T follicular helper cell (primary cell): ENCODE data around the gene SFXN5.

Experiments used
- DNase-seq: peaks from one replicate; pipeline ENCODE4 v3.0.0-alpha.2; 2020; ENCODE audit warnings: low read depth

Gene SFXN5

DNA sequence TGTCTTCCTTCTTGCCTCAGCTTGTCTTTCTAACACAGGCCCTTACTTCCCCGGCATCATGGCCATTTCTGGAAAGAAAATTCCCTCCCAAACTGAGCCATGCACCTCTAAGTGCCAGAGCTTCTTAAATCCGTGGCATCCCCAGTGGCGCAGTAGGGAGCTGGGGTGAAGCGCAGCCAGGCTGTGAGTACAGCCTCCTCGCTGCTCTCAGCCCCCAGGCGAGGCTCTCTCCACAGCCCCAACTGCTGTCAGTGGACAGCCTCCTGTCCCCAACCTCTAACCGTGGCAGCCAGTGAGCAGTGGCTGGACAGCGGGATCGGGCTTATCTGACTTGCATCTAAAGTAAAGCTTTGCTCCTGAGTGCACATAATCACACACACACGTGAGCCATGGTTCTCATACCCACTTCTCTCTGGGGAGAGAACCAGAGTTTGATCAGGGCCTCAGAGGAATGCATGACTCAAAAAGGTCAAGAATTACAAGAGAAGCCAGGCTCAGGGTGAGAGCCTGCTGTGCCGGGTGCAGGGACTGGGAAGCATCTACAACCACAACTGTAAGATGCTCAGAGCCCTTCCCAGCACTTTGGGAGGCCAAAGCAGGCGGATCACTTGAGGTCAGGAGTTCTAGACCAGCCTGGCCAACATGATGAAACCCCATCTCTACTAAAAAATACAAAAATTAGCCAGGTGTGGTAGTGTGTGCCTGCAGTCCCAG lies 50.7 kb downstream of the SFXN5 start:
- DNase-seq: no peak

GRCh38 chr2:73020306-73020656 lies 51.2 kb downstream of the SFXN5 start:
- no peak for DNase-seq

DNA sequence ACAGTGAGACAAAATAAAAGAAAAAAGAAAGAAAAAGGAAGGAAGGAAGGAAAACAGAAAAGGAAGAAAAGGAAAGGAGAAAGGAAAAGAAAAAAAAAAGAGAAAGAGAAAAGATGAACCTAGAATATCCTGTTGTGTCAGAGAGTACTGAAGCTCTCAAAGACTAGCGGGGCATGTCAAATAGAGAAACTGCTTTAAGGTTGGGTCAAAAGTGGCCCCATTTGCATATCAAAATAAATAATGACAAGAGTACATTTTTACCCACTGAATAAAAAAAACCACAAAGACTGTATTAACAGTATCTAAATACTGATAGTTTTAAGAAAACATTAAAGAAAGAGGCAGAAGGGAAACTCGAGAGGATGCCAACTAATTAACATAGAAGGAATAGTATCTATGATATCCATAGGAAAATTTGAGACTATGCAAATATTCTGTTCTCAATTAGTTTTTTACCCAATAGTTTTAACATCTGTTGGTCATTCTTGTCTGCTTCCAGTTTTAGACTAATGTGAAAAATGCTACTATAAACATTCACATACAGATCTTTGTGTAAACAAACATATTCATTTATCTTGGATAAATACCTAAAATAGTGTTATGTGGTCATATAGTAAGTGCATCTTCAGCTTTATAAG lies 53.2 kb downstream of the SFXN5 start:
- no peak for DNase-seq

- no peak for DNase-seq
Measured at GRCh38 chr2:73013936-73014335, 57.6 kb downstream of the SFXN5 start.

DNA sequence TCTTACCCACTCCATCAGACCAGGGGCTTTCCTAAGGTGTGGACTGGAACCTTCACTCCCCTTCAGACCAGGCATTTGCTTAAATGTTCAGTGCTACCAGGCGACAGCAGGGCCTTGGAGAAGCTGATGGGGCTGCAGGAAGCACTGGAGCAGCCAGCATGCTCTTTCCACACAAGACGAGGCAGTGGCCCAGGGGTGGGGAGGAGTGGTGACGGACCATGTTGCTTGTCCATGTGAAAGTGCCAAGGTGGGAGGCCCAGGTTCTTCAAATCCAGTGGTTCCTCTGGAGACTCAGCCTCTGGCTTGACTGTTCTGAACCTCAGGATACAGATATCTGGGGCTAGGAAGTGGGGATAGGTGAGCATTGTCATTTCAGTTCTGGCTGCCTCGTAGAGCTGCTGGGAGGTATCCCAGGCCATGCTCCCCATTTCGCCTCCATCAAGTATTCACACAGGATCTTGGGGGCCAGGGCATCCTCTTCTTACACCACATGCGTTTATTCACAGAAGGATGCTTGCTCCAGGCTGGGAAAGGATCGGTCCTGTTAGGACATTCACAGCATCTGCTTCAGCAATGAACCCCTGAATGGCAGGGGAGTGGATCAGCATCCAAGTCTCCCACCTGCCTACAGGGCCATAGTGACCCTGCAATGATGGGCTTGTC lies 62.2 kb downstream of the SFXN5 start:
- DNase-seq: no peak

DNA sequence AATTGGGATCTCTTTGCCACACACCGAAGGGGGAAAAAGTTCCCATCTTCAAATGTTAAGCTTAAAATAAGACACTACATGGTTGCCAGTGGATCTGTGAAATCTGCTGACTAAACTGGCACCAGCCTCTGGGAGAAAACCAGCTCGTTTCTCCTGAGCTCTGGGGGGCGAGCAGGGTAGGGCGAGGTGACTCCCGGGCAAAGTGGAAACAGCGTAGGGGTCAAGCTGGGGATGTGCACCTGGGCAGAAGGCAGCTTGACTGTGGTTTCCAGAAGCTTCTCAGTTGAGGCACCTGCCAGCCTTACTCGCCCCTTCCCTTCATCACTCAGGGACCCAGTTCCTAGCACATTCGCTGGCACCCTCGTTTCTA lies 62.8 kb downstream of the SFXN5 start:
- DNase-seq: no peak

DNA sequence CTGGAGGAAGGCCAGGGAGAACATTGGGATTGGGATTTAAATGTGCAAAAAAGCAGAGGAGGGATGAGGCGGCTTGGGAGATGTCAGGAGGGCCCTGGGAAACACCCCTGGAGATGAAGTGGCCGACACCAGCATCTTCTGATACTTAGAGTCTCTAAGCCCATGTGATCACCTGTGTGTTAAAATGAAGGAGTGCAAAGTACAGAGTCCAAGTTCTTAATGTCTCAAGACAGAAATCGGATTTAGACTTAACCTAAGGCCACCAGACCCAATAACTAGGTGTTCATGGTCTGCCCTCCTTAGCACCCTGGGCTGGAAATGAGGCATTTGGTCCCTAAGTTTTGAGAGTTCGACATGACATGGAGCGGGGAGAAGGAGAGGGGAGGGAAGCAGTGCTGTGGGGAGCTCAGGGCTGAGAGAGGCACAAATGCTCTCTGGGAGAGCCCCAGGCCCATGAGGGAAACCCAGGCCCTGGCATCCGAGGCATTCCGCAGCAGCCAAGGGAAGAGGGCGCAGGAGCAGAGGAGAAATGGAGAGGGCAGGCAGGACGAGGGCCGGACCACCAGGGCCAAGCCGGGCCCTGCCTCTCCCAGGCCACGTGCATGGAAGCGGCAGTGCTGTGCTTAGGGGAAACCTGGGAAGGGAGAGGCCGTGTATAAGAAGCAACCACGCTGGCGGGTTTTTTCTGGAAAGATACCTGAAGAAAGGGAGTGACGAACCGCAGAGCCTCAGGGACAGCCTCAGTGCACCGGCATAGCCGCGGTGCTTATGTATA lies 63.3 kb downstream of the SFXN5 start:
- DNase-seq: no peak

GRCh38 chr2:73006969-73007710 lies 64.4 kb downstream of the SFXN5 start:
- no peak for DNase-seq

GRCh38 chr2:73004889-73005596 lies 66.5 kb downstream of the SFXN5 start:
- DNase-seq: no peak

- no peak for DNase-seq
Measured at GRCh38 chr2:73004466-73004865, 67.0 kb downstream of the SFXN5 start.

GRCh38 chr2:73003027-73003426 lies 68.5 kb downstream of the SFXN5 start:
- no peak for DNase-seq

DNA sequence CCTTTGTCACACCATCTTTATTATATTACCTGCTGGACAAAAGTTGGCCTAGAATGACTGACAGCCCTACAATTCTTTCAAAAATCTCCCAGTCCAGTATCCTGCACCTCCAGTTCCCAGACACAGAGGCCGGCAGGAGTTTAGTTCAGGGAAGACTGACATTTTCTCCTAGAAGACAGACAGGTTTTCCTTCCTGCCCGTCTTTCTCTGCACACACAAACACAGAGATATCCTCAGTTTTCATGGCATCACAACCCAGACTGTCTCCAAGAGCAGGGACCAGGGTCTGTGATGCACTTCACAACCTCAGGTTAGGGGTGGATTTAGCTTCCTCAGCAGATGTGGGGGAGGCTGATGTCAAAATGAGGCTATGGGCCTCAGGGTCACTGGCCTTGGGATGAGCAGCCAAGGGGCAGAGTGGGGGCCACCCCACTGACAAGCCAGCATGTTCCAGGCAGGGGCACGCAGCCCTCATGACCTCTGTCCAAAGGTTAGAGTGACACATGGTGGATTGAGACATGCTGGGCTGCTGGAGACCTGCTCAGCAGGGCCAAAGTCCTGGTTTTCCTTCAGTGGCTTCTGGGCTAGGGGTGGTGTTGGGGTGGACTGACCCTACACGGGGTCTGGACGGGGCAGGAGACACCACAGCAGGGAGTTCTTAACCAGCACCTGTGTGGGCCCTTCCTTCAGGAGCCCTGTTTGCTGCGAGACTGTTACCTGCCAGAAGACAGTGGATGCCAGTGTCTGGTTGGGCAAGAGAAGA lies 70.5 kb downstream of the SFXN5 start:
- no peak for DNase-seq

- DNase-seq: no peak
Measured at GRCh38 chr2:72999729-73000725, 71.5 kb downstream of the SFXN5 start.

GRCh38 chr2:72998724-72999123 lies 72.8 kb downstream of the SFXN5 start:
- no peak for DNase-seq

GRCh38 chr2:72998234-72998651 lies 73.3 kb downstream of the SFXN5 start:
- DNase-seq: no peak

GRCh38 chr2:72996117-72996502 lies 75.4 kb downstream of the SFXN5 start:
- DNase-seq: no peak

DNA sequence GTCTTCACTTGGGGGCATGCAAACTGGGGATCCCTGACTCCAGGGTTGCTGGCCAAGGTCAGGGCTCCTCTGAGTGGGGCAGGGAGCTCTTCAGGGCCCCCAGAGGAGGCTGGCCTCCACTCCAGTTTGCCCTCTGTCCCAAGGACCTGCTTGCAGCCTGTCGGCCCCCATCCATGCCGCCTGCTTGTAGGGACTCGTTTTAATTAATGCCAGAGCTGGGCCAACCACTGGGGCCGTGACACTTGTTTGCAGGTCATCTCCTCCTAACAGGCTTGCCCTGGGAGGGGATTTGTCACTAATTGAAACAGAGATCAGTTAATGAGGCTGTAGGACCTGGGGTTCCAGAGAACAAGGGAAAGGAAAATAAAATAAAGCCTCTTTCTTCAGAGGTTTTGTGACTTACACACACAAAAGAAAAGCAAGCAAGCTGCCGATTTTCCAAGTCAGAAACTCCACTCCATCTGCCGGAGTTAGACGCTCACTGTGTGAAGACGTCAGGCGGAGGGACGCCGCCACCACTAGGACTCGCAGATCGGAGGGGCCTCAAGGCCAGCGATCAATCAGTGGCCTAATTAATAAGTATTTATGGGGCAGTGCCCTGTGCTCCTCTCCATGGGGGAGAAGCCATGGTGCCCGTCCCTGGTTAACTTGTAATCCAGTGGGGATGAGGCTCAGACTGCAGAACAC lies 75.9 kb downstream of the SFXN5 start:
- DNase-seq: no peak

- DNase-seq: no peak
Measured at GRCh38 chr2:72994991-72995380, 76.5 kb downstream of the SFXN5 start.
